Endothelial cell of umbilical vein (primary cell): Measurements from ENCODE around the gene CNST. TPM values are rescaled to one million over a fixed set of nuclear protein-coding genes. Genes with fewer than 3 reads are reported as not detected.

ENCODE experiments used
- BruUV-seq: library from RNA; stranded (reverse); fragments of 400-500 nt; replicated peaks from 2 replicates; lab custom pipeline; 2021; lab: Mats Ljungman, UMichigan
- CTCF ChIA-PET: fragments of 300-600, 350-600 bp; sonication (Branson Sonifier 250); formaldehyde crosslinking; loops from one replicate; lab custom pipeline; 2021; ENCODE audit warnings: antibody characterized with exemption, inconsistent platforms; lab: Charles Lee
- POLR2A ChIA-PET: fragments of 300-600, 350-600 bp; sonication (Branson Sonifier 250); formaldehyde crosslinking; loops from one replicate; lab custom pipeline; 2021; ENCODE audit warnings: antibody characterized with exemption, inconsistent platforms; lab: Charles Lee
- DNase-seq: peaks from one replicate; pipeline ENCODE4 v3.0.0-alpha.2; 2011; ENCODE audit warnings: low read depth, low spot score
- FAIRE-seq: peaks from 2 replicates; lab custom pipeline; 2011; peaks lifted over from hg19 to GRCh38; lab: Jason Lieb, UNC
- H2AFZ ChIP-seq: 2 replicates; pipeline ENCODE4 v1.6.0; 2012; ENCODE audit warnings: low read depth, low read length, control low read depth, inconsistent platforms
- H3K27ac ChIP-seq: 2 replicates; pipeline ENCODE4 v1.5.1; 2011; ENCODE audit warnings: low read depth, mild to moderate bottlenecking, control low read depth, low read length, moderate library complexity; ENCODE audit not compliant: insufficient read depth
- H3K27me3 ChIP-seq, 2 experiments: 2 replicates each; pipeline versions ENCODE4 v1.6.0 to v1.6.1; 2011; ENCODE audit warnings: low read length in 2 of 2, mixed read lengths in 1 of 2; ENCODE audit not compliant: control insufficient read depth in 2 of 2, insufficient read depth in 2 of 2
- H3K36me3 ChIP-seq, 2 experiments: 2 replicates in 1 of 2; 3 replicates in 1 of 2; pipeline ENCODE4 v1.5.1; 2011; ENCODE audit warnings: low read length in 2 of 2, mild to moderate bottlenecking in 1 of 2, moderate library complexity in 1 of 2; ENCODE audit not compliant: control insufficient read depth in 2 of 2, insufficient read depth in 2 of 2; ENCODE audit errors: extremely low read depth in 1 of 2
- H3K4me1 ChIP-seq: 3 replicates; pipeline ENCODE4 v1.5.1; 2011; ENCODE audit warnings: mild to moderate bottlenecking, low read length; ENCODE audit not compliant: control insufficient read depth, insufficient read depth; ENCODE audit errors: extremely low read depth
- H3K4me2 ChIP-seq: 2 replicates; pipeline ENCODE4 v1.6.1; 2011; ENCODE audit warnings: low read length, control low read depth, mixed read lengths; ENCODE audit not compliant: insufficient read depth
- H3K4me3 ChIP-seq, 3 experiments: fragments of 200-600 bp in 1 of 3; sonication (generic), shearing (Covaris generic) in 1 of 3; replicated peaks in 1 of 3; 2 replicates each; pipeline ENCODE4 v1.5.1; 2011 to 2016; ENCODE audit warnings: control low read depth in 3 of 3, low read length in 3 of 3, mild to moderate bottlenecking in 2 of 3, inconsistent platforms in 1 of 3, low read depth in 1 of 3, moderate library complexity in 1 of 3; ENCODE audit not compliant: insufficient read depth in 1 of 3
- H3K79me2 ChIP-seq: 2 replicates; pipeline ENCODE4 v1.6.0; 2012; ENCODE audit warnings: low read length, inconsistent platforms; ENCODE audit not compliant: control insufficient read depth, insufficient read depth
- H3K9ac ChIP-seq: replicated peaks from 2 replicates; pipeline ENCODE3; 2011; ENCODE audit warnings: low read length, control low read depth; ENCODE audit not compliant: insufficient read depth; ENCODE audit errors: extremely low read depth
- H3K9me1 ChIP-seq: replicated peaks from 3 replicates; pipeline ENCODE4 v1.6.0; 2011; ENCODE audit warnings: mild to moderate bottlenecking, low read length; ENCODE audit not compliant: control insufficient read depth, insufficient read depth; ENCODE audit errors: extremely low read depth
- H3K9me3 ChIP-seq: replicated peaks from 2 replicates; pipeline ENCODE4 v1.5.1; 2012; ENCODE audit warnings: low read length, inconsistent platforms; ENCODE audit not compliant: control insufficient read depth, insufficient read depth
- H4K20me1 ChIP-seq: replicated peaks from 2 replicates; pipeline ENCODE3; 2011; ENCODE audit warnings: mild to moderate bottlenecking, low read length; ENCODE audit not compliant: control insufficient read depth, insufficient read depth; ENCODE audit errors: extremely low read depth
- EZH2 ChIP-seq: IDR thresholded peaks from 2 replicates; pipeline ENCODE4 v1.6.1; 2012; ENCODE audit warnings: borderline replicate concordance, low read depth, mild to moderate bottlenecking, moderate library complexity, low read length, inconsistent platforms; ENCODE audit not compliant: severe bottlenecking
- FOS ChIP-seq: IDR thresholded peaks from 2 replicates; pipeline ENCODE4 v1.6.1; 2011; ENCODE audit warnings: mild to moderate bottlenecking, low read length, moderate library complexity, borderline replicate concordance; ENCODE audit not compliant: insufficient read depth
- GATA2 ChIP-seq: IDR thresholded peaks from 2 replicates; pipeline ENCODE4 v1.7.0; 2011; ENCODE audit warnings: low read depth, mild to moderate bottlenecking, moderate library complexity, mixed read lengths, low read length; ENCODE audit not compliant: insufficient read length, insufficient read depth
- JUN ChIP-seq: IDR thresholded peaks from 2 replicates; pipeline ENCODE4 v1.6.1; 2011; ENCODE audit warnings: borderline replicate concordance, low read depth; ENCODE audit not compliant: insufficient read length, insufficient read depth
- MYC ChIP-seq: IDR thresholded peaks from one replicate; pipeline ENCODE4 v1.6.1; 2011; ENCODE audit warnings: mild to moderate bottlenecking, low read depth, low read length
- POLR2A ChIP-seq: IDR thresholded peaks from 2 replicates; pipeline ENCODE4 v1.6.1; 2012; ENCODE audit warnings: low read depth, mild to moderate bottlenecking, control low read depth, low read length
- POLR2AphosphoS5 ChIP-seq: IDR thresholded peaks from 2 replicates; pipeline ENCODE4 v1.6.1; 2012; ENCODE audit warnings: low read depth, mild to moderate bottlenecking, control low read depth, low read length, moderate library complexity; ENCODE audit not compliant: insufficient read depth
- dilution Hi-C: fragments of 300-500 bp; cut with MboI; formaldehyde crosslinking; loops from one replicate; pipeline ENCODE4 v1.15.0; 2019; ENCODE audit warnings: low sequenced_read_pairs; ENCODE audit not compliant: extremely low pct_ligation_motif_present
- intact Hi-C: fragments of 100-400 bp; cut with micrococcal nuclease; formaldehyde crosslinking; loops from one replicate; pipeline ENCODE4 v1.10.0; 2022
- polyA plus RNA-seq, 4 experiments: library from polyadenylated mRNA; depleted of rRNA in 3 of 4; stranded (reverse) in 3 of 4; unstranded in 1 of 4; fragments of >200 nt; gene quantifications; 2 replicates each; pipeline versions ENCODE4 v1.2.1 to v1.2.3, GENCODE V29; 2011 to 2012; ENCODE audit warnings: missing spikeins in 1 of 4
- total RNA-seq: library from RNA; stranded (reverse); gene quantifications from 2 replicates; pipeline ENCODE4 v1.2.3, GENCODE V29; 2021
- TF ChIP-seq, protein P1 (sequence below): IDR thresholded peaks from 2 replicates; pipeline ENCODE4 v1.6.1; 2011; ENCODE audit not compliant: insufficient read depth, insufficient read length
- TF ChIP-seq, protein P2 (sequence below), 2 donors: IDR thresholded peaks; 1 replicate in 1 of 2; 2 replicates in 1 of 2; pipeline ENCODE4 v1.5.1; 2011; ENCODE audit warnings: low read length in 2 of 2, mild to moderate bottlenecking in 2 of 2, moderate library complexity in 2 of 2, control low read depth in 1 of 2, inconsistent platforms in 1 of 2, low read depth in 1 of 2; ENCODE audit not compliant: insufficient read depth in 1 of 2; ENCODE audit errors: extremely low read depth in 1 of 2

Gene CNST
- total and polyA plus RNA-seq, 2 donors (not counting 3 experiments of a cell fraction or from before 2014, with no cell fraction given) = 6.3 to 18.1 TPM

DNA sequence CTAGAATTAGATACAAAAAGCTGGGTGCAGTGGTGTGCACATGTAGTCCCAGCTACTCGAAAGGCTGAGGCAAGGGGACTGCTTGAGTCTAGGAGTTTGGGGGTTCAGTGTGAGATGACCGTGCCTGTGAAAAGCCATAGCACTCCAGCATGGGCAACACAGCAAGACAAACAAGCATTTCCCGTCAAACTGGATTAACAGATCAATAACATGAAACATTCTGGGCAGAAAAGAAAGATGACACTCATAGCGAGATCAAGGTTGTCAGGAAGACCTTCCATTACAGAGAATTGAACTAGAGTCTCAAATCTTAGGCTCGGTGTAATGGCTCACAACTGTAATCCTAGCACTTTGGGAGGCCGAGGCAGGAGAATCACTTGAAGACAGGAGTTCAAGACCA, 14.1 kb upstream of the CNST start:
- Histone ChIP-seq H3K9me3 (no peaks in the 10 kb centered on the region), H3K4me1 (no peaks in the 10 kb centered on the region), H3K9ac (no peak overlapping the region), H3K27me3 (no peaks in the 10 kb centered on the region), H2AFZ (no peak overlapping the region), H3K9me1 (no peaks in the 10 kb centered on the region), H3K36me3 (peaks cover 4 to 17% of the 10 kb centered on the region in 2 experiments), H3K4me3 (no peak overlapping the region), H4K20me1 (no peaks in the 10 kb centered on the region), H3K4me2 (no peak overlapping the region), H3K79me2 (peaks cover 9% of the 10 kb centered on the region), H3K27ac (no peak overlapping the region)
- BruUV-seq = no TSS peak
- ChIA-PET CTCF (interaction anchor here (1.1 to 1.4 kb wide), 2 partner anchors 10 to 57 kb away, joined by 3 read pairs; no protein-coding TSS in a partner anchor), POLR2A (no interaction called here)
- no peak for FAIRE-seq
- TF ChIP-seq, protein P1, sequence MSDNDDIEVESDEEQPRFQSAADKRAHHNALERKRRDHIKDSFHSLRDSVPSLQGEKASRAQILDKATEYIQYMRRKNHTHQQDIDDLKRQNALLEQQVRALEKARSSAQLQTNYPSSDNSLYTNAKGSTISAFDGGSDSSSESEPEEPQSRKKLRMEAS = no peak
- no peak for TF ChIP-seq GATA2
- TF ChIP-seq POLR2A = no peak
- no peak for TF ChIP-seq JUN
- no peak for TF ChIP-seq POLR2AphosphoS5
- TF ChIP-seq FOS = no peak
- TF ChIP-seq EZH2 = no peak
- TF ChIP-seq MYC = no peak
- TF ChIP-seq, protein P2, sequence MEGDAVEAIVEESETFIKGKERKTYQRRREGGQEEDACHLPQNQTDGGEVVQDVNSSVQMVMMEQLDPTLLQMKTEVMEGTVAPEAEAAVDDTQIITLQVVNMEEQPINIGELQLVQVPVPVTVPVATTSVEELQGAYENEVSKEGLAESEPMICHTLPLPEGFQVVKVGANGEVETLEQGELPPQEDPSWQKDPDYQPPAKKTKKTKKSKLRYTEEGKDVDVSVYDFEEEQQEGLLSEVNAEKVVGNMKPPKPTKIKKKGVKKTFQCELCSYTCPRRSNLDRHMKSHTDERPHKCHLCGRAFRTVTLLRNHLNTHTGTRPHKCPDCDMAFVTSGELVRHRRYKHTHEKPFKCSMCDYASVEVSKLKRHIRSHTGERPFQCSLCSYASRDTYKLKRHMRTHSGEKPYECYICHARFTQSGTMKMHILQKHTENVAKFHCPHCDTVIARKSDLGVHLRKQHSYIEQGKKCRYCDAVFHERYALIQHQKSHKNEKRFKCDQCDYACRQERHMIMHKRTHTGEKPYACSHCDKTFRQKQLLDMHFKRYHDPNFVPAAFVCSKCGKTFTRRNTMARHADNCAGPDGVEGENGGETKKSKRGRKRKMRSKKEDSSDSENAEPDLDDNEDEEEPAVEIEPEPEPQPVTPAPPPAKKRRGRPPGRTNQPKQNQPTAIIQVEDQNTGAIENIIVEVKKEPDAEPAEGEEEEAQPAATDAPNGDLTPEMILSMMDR (IDR thresholded peaks at IDR 0.05; ENCODE audit: extremely low read depth in 1 of 2, insufficient read depth in 1 of 2, low read depth in 1 of 2, low read length in 2 of 2) = no peak
- dilution Hi-C loops (no loop called here), intact Hi-C loops (no loop called here)
- DNase-seq = no peak
